22Rv1 (cell line): ENCODE results near the gene MN1.

Experiments used
- ZFX ChIP-seq: fragments of 450-650 bp; IDR thresholded peaks from 2 replicates; pipeline ENCODE4 v1.6.1; 2017; ENCODE audit warnings: antibody characterized with exemption, borderline replicate concordance
- TF ChIP-seq, protein P1 (sequence below): fragments of 450-650 bp; IDR thresholded peaks from 2 replicates; pipeline ENCODE4 v1.5.1; 2017; ENCODE audit warnings: mild to moderate bottlenecking

DNA sequence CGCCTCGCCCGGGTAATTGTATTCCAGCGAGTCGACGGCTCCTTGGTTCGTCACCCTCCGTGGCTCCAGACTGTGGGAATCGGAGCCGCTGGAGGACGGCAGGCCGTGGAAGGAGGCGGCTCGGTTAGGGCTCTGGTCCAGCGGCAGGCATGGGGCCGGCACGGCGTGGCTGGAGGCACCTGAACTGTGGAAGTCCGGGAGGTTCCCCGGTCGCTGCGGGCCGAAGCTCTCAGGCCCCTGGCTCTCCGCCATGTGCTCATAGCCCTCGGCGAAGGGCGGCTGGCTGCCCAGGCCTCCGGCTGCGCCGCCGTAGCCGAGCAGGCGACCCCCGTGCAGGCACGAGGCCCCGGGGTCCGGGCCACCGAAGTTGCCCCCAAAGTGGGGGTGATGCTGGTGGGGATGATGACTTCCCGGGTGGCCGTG is 1.7 kb downstream of the MN1 start:
- TF ChIP-seq, protein P1, sequence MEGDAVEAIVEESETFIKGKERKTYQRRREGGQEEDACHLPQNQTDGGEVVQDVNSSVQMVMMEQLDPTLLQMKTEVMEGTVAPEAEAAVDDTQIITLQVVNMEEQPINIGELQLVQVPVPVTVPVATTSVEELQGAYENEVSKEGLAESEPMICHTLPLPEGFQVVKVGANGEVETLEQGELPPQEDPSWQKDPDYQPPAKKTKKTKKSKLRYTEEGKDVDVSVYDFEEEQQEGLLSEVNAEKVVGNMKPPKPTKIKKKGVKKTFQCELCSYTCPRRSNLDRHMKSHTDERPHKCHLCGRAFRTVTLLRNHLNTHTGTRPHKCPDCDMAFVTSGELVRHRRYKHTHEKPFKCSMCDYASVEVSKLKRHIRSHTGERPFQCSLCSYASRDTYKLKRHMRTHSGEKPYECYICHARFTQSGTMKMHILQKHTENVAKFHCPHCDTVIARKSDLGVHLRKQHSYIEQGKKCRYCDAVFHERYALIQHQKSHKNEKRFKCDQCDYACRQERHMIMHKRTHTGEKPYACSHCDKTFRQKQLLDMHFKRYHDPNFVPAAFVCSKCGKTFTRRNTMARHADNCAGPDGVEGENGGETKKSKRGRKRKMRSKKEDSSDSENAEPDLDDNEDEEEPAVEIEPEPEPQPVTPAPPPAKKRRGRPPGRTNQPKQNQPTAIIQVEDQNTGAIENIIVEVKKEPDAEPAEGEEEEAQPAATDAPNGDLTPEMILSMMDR = no peak
- no peak for TF ChIP-seq ZFX
